NCI-H187 treated with DMSO at 0.1 percent for 48 hours (cell line): Measurements from ENCODE around the gene DGCR2.
"Not testable (repeated sequence)": the region's sequence is repeated elsewhere in the genome, so short reads cannot be mapped to it uniquely, and the experiment has no call there.

Experiments
- DNase-seq: peaks from one replicate; lab custom pipeline; 2025; lab: John Stamatoyannopoulos, UW

The DGCR2 gene

GRCh38 chr22:19042285-19043120, 79.7 kb downstream of the DGCR2 start:
- no peak for DNase-seq

GRCh38 chr22:19041704-19042074, 80.5 kb downstream of the DGCR2 start:
- DNase-seq: no peak

GRCh38 chr22:19040888-19041703, 81.1 kb downstream of the DGCR2 start:
- DNase-seq: no peak

GRCh38 chr22:19040391-19040861, 81.8 kb downstream of the DGCR2 start:
- DNase-seq: no peak

- no peak for DNase-seq
Measured at GRCh38 chr22:19039796-19040280, 82.4 kb downstream of the DGCR2 start.

GRCh38 chr22:19039448-19039780, 82.8 kb downstream of the DGCR2 start:
- no peak for DNase-seq

- no peak for DNase-seq
Measured at GRCh38 chr22:19038728-19039447, 83.3 kb downstream of the DGCR2 start.

- DNase-seq: no peak
Measured at GRCh38 chr22:19038164-19038546, 84.1 kb downstream of the DGCR2 start.

GRCh38 chr22:19037282-19038163, 84.7 kb downstream of the DGCR2 start:
- no peak for DNase-seq

GRCh38 chr22:19036523-19037273, 85.5 kb downstream of the DGCR2 start:
- DNase-seq: no peak

GRCh38 chr22:19036229-19036522, 86.0 kb downstream of the DGCR2 start:
- DNase-seq: no peak

GRCh38 chr22:19035474-19036228, 86.6 kb downstream of the DGCR2 start:
- DNase-seq: no peak

- not testable (repeated sequence) for DNase-seq
Measured at GRCh38 chr22:19035126-19035473, 87.1 kb downstream of the DGCR2 start.

GRCh38 chr22:19034724-19035120, 87.5 kb downstream of the DGCR2 start:
- DNase-seq: not testable (repeated sequence)

- DNase-seq: not testable (repeated sequence)
Measured at GRCh38 chr22:19034031-19034723, 88.0 kb downstream of the DGCR2 start.

- not testable (repeated sequence) for DNase-seq
Measured at GRCh38 chr22:19033568-19033905, 88.7 kb downstream of the DGCR2 start.

GRCh38 chr22:19032898-19033567, 89.2 kb downstream of the DGCR2 start:
- not testable (repeated sequence) for DNase-seq

GRCh38 chr22:19032156-19032785, 89.9 kb downstream of the DGCR2 start:
- not testable (repeated sequence) for DNase-seq

GRCh38 chr22:19030889-19031252, 91.3 kb downstream of the DGCR2 start:
- not testable (repeated sequence) for DNase-seq
